BE2C (cell line): ENCODE results near the gene CBR1.
"Not testable (repeated sequence)": the region's sequence is repeated elsewhere in the genome, so short reads cannot be mapped to it uniquely, and the experiment has no call there.

Experiments
- DNase-seq: peaks from one replicate; pipeline ENCODE4 v3.0.0-alpha.2; 2020
- H3K27me3 ChIP-seq: fragments of 250-450 bp; sonication (Bioruptor Pico); 2 replicates; pipeline ENCODE4 v1.5.1; 2020; ENCODE audit warnings: mild to moderate bottlenecking
- H3K36me3 ChIP-seq: fragments of 250-450 bp; sonication (Bioruptor Pico); 2 replicates; pipeline ENCODE4 v1.5.1; 2020; ENCODE audit warnings: mild to moderate bottlenecking
- H3K4me1 ChIP-seq: fragments of 250-450 bp; sonication (Bioruptor Pico); 2 replicates; pipeline ENCODE4 v1.5.1; 2020
- H3K4me3 ChIP-seq: 2 replicates; pipeline ENCODE4 v1.5.1; 2011; ENCODE audit warnings: low read depth, low read length
- H3K9me3 ChIP-seq: fragments of 250-450 bp; sonication (Bioruptor Pico); 2 replicates; pipeline ENCODE4 v1.5.1; 2020
- TF ChIP-seq, protein P1 (sequence below): IDR thresholded peaks from 2 replicates; pipeline ENCODE4 v1.5.1; 2012; ENCODE audit warnings: mild to moderate bottlenecking, low read depth, low read length

CBR1 gene

DNA sequence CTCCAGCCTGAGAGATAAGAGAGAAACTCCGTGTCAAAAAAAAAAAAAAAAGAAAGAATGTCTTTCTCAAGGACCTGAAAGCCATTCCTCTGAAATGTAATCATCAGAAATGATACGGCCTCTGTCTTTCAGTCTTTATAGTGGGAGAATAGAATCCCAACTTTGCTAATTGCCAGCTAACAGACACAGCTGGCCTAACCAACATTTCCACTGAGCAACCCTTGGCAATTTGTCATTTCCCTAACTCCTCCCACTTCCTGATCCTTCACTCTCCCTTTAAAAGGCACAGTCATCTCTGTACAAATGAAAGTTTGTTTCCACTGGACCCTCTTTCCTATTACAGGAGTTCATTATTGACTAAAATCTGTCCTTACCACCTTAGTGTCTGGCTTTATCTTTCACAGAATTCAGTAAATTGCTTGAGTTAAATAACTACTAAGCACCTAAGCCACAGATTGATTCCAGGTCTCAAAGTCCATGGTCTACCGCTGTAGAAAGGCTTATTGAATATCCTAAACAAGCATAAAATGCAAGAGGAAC lies 4.3 kb upstream of the CBR1 start:
- Histone ChIP-seq H3K27me3 (no peaks in the 10 kb centered on the region), H3K9me3 (no peaks in the 10 kb centered on the region), H3K4me1 (no peaks in the 10 kb centered on the region), H3K4me3 (no peak overlapping the region), H3K36me3 (no peaks in the 10 kb centered on the region)
- DNase-seq, result no peak
- TF ChIP-seq, protein P1, sequence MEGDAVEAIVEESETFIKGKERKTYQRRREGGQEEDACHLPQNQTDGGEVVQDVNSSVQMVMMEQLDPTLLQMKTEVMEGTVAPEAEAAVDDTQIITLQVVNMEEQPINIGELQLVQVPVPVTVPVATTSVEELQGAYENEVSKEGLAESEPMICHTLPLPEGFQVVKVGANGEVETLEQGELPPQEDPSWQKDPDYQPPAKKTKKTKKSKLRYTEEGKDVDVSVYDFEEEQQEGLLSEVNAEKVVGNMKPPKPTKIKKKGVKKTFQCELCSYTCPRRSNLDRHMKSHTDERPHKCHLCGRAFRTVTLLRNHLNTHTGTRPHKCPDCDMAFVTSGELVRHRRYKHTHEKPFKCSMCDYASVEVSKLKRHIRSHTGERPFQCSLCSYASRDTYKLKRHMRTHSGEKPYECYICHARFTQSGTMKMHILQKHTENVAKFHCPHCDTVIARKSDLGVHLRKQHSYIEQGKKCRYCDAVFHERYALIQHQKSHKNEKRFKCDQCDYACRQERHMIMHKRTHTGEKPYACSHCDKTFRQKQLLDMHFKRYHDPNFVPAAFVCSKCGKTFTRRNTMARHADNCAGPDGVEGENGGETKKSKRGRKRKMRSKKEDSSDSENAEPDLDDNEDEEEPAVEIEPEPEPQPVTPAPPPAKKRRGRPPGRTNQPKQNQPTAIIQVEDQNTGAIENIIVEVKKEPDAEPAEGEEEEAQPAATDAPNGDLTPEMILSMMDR, result no peak

DNA sequence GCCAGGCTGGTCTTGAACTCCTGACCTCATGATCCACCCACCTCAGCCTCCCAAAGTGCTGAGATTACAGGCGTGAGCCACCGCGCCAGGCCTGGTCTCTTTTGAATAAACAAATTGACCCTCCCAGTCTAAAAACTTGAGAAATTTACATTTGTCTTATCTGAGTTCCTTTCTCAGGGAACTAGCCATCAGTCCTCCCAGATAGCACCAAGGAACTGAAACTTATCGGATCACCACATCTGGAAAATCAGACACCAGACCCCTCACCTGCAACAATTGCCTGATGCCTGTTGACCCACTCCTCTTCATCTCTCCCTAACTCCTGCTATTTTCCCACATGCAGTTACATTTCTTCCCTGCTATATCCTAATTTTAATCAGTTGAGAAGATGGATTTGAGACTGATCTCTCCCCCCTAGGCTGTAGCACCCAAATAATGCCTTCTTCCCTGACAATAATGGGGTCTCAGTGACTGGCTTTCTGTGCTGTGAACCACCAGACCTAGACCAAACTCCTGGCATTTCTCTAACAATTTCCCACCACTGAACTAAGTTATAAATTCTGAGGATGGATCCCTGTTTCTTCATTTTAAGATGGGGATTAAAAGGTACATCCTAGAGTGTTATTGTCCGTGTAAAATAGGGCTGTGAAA lies 951 bp upstream of the CBR1 start:
- no peaks in the 10 kb centered on the region for H3K27me3 ChIP-seq
- no peaks in the 10 kb centered on the region; the same call in 1 of the 2 replicates for H3K4me1 ChIP-seq
- TF ChIP-seq, protein P1, result no peak
- H3K4me3 ChIP-seq, result no peak overlapping the region
- peaks cover 17% of the 10 kb centered on the region for H3K36me3 ChIP-seq
- DNase-seq, result no peak
- no peaks in the 10 kb centered on the region for H3K9me3 ChIP-seq

DNA sequence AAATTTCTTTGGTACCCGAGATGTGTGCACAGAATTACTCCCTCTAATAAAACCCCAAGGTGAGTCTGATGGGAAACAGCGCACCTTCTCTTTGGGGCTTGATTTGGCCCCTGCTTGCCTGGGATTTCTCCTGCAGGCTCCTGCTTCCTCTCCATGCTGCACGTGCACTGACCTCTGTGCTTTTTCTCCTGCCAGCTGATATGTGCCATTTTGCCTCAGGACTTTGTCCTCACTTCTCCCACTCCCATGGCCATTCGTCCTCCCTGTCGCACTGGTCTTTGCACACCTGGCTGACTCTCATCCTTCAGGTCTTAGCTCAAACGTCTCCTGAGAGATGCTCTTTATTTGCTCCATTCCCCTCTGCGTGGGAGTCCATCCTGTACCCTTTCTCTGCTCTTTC lies 1.2 kb downstream of the CBR1 start:
- Histone ChIP-seq H3K4me3 (peak overlapping the region; percentile 76), H3K27me3 (no peaks in the 10 kb centered on the region), H3K9me3 (no peaks in the 10 kb centered on the region), H3K36me3 (peaks cover 17% of the 10 kb centered on the region), H3K4me1 (no peaks in the 10 kb centered on the region; the same call in 1 of the 2 replicates)
- TF ChIP-seq, protein P1, result no peak
- DNase-seq, result no peak

DNA sequence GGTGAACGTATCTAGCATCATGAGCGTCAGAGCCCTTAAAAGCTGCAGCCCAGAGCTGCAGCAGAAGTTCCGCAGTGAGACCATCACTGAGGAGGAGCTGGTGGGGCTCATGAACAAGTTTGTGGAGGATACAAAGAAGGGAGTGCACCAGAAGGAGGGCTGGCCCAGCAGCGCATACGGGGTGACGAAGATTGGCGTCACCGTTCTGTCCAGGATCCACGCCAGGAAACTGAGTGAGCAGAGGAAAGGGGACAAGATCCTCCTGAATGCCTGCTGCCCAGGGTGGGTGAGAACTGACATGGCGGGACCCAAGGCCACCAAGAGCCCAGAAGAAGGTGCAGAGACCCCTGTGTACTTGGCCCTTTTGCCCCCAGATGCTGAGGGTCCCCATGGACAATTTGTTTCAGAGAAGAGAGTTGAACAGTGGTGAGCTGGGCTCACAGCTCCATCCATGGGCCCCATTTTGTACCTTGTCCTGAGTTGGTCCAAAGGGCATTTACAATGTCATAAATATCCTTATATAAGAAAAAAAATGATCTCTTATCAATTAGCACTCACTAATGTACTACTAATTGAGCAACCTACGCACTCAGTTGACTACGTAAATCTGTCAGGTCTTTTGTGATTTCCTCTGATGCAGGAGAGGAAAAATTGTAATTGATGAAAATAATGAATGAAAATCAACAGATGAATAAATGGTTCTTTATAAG lies 2.8 kb downstream of the CBR1 start:
- Histone ChIP-seq H3K9me3 (no peaks in the 10 kb centered on the region), H3K4me1 (no peaks in the 10 kb centered on the region; the same call in 1 of the 2 replicates), H3K36me3 (peaks cover 17% of the 10 kb centered on the region), H3K4me3 (no peak overlapping the region), H3K27me3 (no peaks in the 10 kb centered on the region)
- TF ChIP-seq, protein P1, result no peak
- no peak for DNase-seq

DNA sequence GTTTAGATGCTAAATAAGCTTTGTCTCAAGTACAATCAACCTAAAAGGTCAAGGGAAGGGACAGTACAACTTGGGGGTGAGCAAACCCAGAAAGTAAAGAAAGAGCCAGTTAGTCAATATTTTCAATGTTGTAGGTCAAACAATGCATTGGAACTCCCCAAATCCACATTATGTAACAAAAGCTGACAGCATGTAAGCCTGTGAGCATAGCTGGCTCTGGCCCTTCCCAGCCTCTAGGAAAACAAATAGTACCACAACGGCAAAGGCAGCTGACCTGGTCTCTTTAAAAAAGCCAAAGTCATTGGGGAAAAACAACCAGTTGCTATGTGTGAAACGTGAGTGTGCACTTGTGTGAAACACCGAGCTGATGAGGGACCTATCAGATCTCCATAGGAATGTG lies 3.4 kb downstream of the CBR1 start:
- H3K36me3 ChIP-seq, result peaks cover 17% of the 10 kb centered on the region
- H3K4me3 ChIP-seq, result no peak overlapping the region
- no peaks in the 10 kb centered on the region for H3K27me3 ChIP-seq
- no peaks in the 10 kb centered on the region for H3K9me3 ChIP-seq
- no peaks in the 10 kb centered on the region; the same call in 1 of the 2 replicates for H3K4me1 ChIP-seq
- DNase-seq, result no peak
- TF ChIP-seq, protein P1, result no peak

DNA sequence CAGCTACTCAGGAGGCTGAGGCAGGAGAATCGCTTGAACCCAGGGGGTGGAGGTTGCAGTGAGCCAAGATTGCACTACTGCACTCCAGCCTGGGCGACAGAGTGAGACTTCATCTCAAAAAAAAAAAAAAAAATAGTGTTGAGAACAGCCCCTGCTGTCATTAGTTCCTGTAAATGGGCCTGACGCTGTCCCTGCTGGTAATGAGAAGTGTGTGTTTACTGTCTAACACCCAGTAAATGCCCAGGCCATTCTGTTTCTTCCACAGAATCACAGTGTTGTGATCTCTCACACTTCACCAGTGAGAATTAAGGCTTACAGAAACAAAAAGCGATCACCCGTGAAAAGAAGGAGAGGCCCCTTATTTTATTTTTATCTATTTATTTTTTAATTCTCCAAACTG lies 4.1 kb downstream of the CBR1 start:
- not testable (repeated sequence) for H3K4me3 ChIP-seq, H3K27me3 ChIP-seq, H3K9me3 ChIP-seq, DNase-seq, H3K4me1 ChIP-seq
- peaks cover 17% of the 10 kb centered on the region for H3K36me3 ChIP-seq
